Measurements from ENCODE around the gene PEG3. TPM values are rescaled to one million over a fixed set of nuclear protein-coding genes. Genes with fewer than 3 reads are reported as not detected.

Gene PEG3
- total RNA-seq, 1 donor from 2014 or later, result 2.1 TPM

- no peak for TF ChIP-seq CTCF (IDR thresholded peaks at IDR 0.05; ENCODE audit: insufficient read depth, low read length, poor library complexity, severe bottlenecking)
- no peaks in the 10 kb centered on the region for H3K36me3 ChIP-seq (ENCODE audit: control insufficient read depth, insufficient read depth, low read length)
- DNase-seq (ENCODE audit: low read depth), result no peak
- no peak overlapping the region for H3K4me3 ChIP-seq (ENCODE audit: low read depth, low read length)
- H3K27me3 ChIP-seq (ENCODE audit: control insufficient read depth, insufficient read depth, low read length), result no peaks in the 10 kb centered on the region
These were observed 17.1 kb downstream of the PEG3 start for GRCh38 chr19:56823417-56823816.

GRCh38 chr19:56822755-56823154 is 17.8 kb downstream of the PEG3 start:
- Histone ChIP-seq H3K27me3 (ENCODE audit: control insufficient read depth, insufficient read depth, low read length) (no peaks in the 10 kb centered on the region), H3K4me3 (ENCODE audit: low read depth, low read length) (no peak overlapping the region), H3K36me3 (ENCODE audit: control insufficient read depth, insufficient read depth, low read length) (no peaks in the 10 kb centered on the region)
- no peak for DNase-seq (ENCODE audit: low read depth)
- no peak for TF ChIP-seq CTCF (IDR thresholded peaks at IDR 0.05; ENCODE audit: insufficient read depth, low read length, poor library complexity, severe bottlenecking)

GRCh38 chr19:56821675-56822074 is 18.9 kb downstream of the PEG3 start:
- Histone ChIP-seq H3K27me3 (ENCODE audit: control insufficient read depth, insufficient read depth, low read length) (no peaks in the 10 kb centered on the region), H3K36me3 (ENCODE audit: control insufficient read depth, insufficient read depth, low read length) (no peaks in the 10 kb centered on the region), H3K4me3 (ENCODE audit: low read depth, low read length) (no peak overlapping the region)
- no peak for DNase-seq (ENCODE audit: low read depth)
- TF ChIP-seq CTCF (IDR thresholded peaks at IDR 0.05; ENCODE audit: insufficient read depth, low read length, poor library complexity, severe bottlenecking), result no peak

- no peaks in the 10 kb centered on the region for H3K27me3 ChIP-seq (ENCODE audit: control insufficient read depth, insufficient read depth, low read length)
- no peak for TF ChIP-seq CTCF (IDR thresholded peaks at IDR 0.05; ENCODE audit: insufficient read depth, low read length, poor library complexity, severe bottlenecking)
- no peak for DNase-seq (ENCODE audit: low read depth)
- no peaks in the 10 kb centered on the region for H3K36me3 ChIP-seq (ENCODE audit: control insufficient read depth, insufficient read depth, low read length)
- H3K4me3 ChIP-seq (ENCODE audit: low read depth, low read length), result no peak overlapping the region
These were observed 19.3 kb downstream of the PEG3 start for GRCh38 chr19:56821209-56821608.

GRCh38 chr19:56819166-56819565 is 21.4 kb downstream of the PEG3 start:
- H3K27me3 ChIP-seq (ENCODE audit: control insufficient read depth, insufficient read depth, low read length), result no peaks in the 10 kb centered on the region
- TF ChIP-seq CTCF (IDR thresholded peaks at IDR 0.05; ENCODE audit: insufficient read depth, low read length, poor library complexity, severe bottlenecking), result no peak

GRCh38 chr19:56814656-56815055 is 25.9 kb downstream of the PEG3 start:
- no peak for TF ChIP-seq CTCF (IDR thresholded peaks at IDR 0.05; ENCODE audit: insufficient read depth, low read length, poor library complexity, severe bottlenecking)
- no peak for DNase-seq (ENCODE audit: low read depth)
- H3K4me3 ChIP-seq (ENCODE audit: low read depth, low read length), result no peak overlapping the region

More at GRCh38 chr19:56819166-56819565, 21.4 kb downstream of the PEG3 start:
- Histone ChIP-seq H3K4me3 (ENCODE audit: low read depth, low read length) (no peak overlapping the region), H3K36me3 (ENCODE audit: control insufficient read depth, insufficient read depth, low read length) (no peaks in the 10 kb centered on the region)
- no peak for DNase-seq (ENCODE audit: low read depth)

More at GRCh38 chr19:56814656-56815055, 25.9 kb downstream of the PEG3 start:
- H3K36me3 ChIP-seq (ENCODE audit: control insufficient read depth, insufficient read depth, low read length), result no peaks in the 10 kb centered on the region
- H3K27me3 ChIP-seq (ENCODE audit: control insufficient read depth, insufficient read depth, low read length), result no peaks in the 10 kb centered on the region

Data from kidney epithelial cell (primary cell).